Measurements from ENCODE around the gene TMEM14C.

The TMEM14C gene

GRCh38 chr6:10756085-10756484 lies 33.2 kb downstream of the TMEM14C start:
- no peaks in the 10 kb centered on the region for H3K4me1 ChIP-seq (ENCODE audit: low read length)
- H3K9me2 ChIP-seq (replicated peaks; ENCODE audit: insufficient read depth, low read length): no peaks in the 10 kb centered on the region
- H3K9me3 ChIP-seq (replicated peaks; ENCODE audit: insufficient read depth, low read length): no peaks in the 10 kb centered on the region
- no peaks in the 10 kb centered on the region for H3F3A ChIP-seq (ENCODE audit: insufficient read depth, low read length)
- H3K9ac ChIP-seq (ENCODE audit: low read length): no peak overlapping the region
- DNase-seq: no peak
- no peak overlapping the region for H3K27ac ChIP-seq (ENCODE audit: low read length)
- no peaks in the 10 kb centered on the region for H4K20me1 ChIP-seq (ENCODE audit: insufficient read depth, low read length)
- H3K27me3 ChIP-seq (replicated peaks; ENCODE audit: insufficient read depth, low read length): no peaks in the 10 kb centered on the region
- H2AFZ ChIP-seq (ENCODE audit: low read length): no peak overlapping the region
- peaks cover 26% of the 10 kb centered on the region for H3K79me2 ChIP-seq (ENCODE audit: low read length)
- no peak overlapping the region for H3K4me3 ChIP-seq (ENCODE audit: low read length)
- H3K4me2 ChIP-seq (ENCODE audit: low read depth, low read length): no peak overlapping the region
- H3K36me3 ChIP-seq (replicated peaks; ENCODE audit: insufficient read depth, low read length): 0 out of 2 replicates have a peak, but pooled peaks cover 1% of the 10 kb centered on the region
- TF ChIP-seq CTCF (IDR thresholded peaks at IDR 0.05; ENCODE audit: low read length) (no peak), EZH2 (optimal IDR thresholded peaks at IDR 0.05; ENCODE audit: low read depth, low read length) (no peak), EZH2phosphoT487 (IDR thresholded peaks at IDR 0.05; ENCODE audit: low read length) (no peak)

GRCh38 chr6:10759312-10759839 lies 36.5 kb downstream of the TMEM14C start:
- Histone ChIP-seq H3K79me2 (ENCODE audit: low read length) (peaks cover 3% of the 10 kb centered on the region; the same call in 1 of the 2 replicates), H3F3A (ENCODE audit: insufficient read depth, low read length) (no peaks in the 10 kb centered on the region), H2AFZ (ENCODE audit: low read length) (no peak overlapping the region), H3K4me2 (ENCODE audit: low read depth, low read length) (no peak overlapping the region), H3K4me1 (ENCODE audit: low read length) (no peaks in the 10 kb centered on the region), H3K4me3 (ENCODE audit: low read length) (no peak overlapping the region), H3K27me3 (replicated peaks; ENCODE audit: insufficient read depth, low read length) (no peaks in the 10 kb centered on the region), H3K36me3 (replicated peaks; ENCODE audit: insufficient read depth, low read length) (no peaks in the 10 kb centered on the region), H3K27ac (ENCODE audit: low read length) (no peak overlapping the region), H3K9ac (ENCODE audit: low read length) (no peak overlapping the region), H3K9me3 (replicated peaks; ENCODE audit: insufficient read depth, low read length) (no peaks in the 10 kb centered on the region), H3K9me2 (replicated peaks; ENCODE audit: insufficient read depth, low read length) (no peaks in the 10 kb centered on the region), H4K20me1 (ENCODE audit: insufficient read depth, low read length) (no peaks in the 10 kb centered on the region)
- peak; percentile 36 for DNase-seq
- TF ChIP-seq CTCF (IDR thresholded peaks at IDR 0.05; ENCODE audit: low read length) (peak; percentile 54), EZH2phosphoT487 (IDR thresholded peaks at IDR 0.05; ENCODE audit: low read length) (no peak)

- Histone ChIP-seq H4K20me1 (ENCODE audit: insufficient read depth, low read length) (no peaks in the 10 kb centered on the region), H3K27me3 (replicated peaks; ENCODE audit: insufficient read depth, low read length) (no peaks in the 10 kb centered on the region), H2AFZ (ENCODE audit: low read length) (no peak overlapping the region), H3K9me2 (replicated peaks; ENCODE audit: insufficient read depth, low read length) (no peaks in the 10 kb centered on the region), H3F3A (ENCODE audit: insufficient read depth, low read length) (no peaks in the 10 kb centered on the region), H3K4me2 (ENCODE audit: low read depth, low read length) (no peak overlapping the region), H3K9me3 (replicated peaks; ENCODE audit: insufficient read depth, low read length) (no peaks in the 10 kb centered on the region), H3K27ac (ENCODE audit: low read length) (no peak overlapping the region), H3K9ac (ENCODE audit: low read length) (no peak overlapping the region), H3K36me3 (replicated peaks; ENCODE audit: insufficient read depth, low read length) (no peaks in the 10 kb centered on the region), H3K79me2 (ENCODE audit: low read length) (no peaks in the 10 kb centered on the region), H3K4me3 (ENCODE audit: low read length) (no peak overlapping the region), H3K4me1 (ENCODE audit: low read length) (no peaks in the 10 kb centered on the region)
- TF ChIP-seq EZH2phosphoT487 (IDR thresholded peaks at IDR 0.05; ENCODE audit: low read length) (no peak), CTCF (IDR thresholded peaks at IDR 0.05; ENCODE audit: low read length) (no peak), EZH2 (optimal IDR thresholded peaks at IDR 0.05; ENCODE audit: low read depth, low read length) (no peak)
- DNase-seq: no peak
Measured at GRCh38 chr6:10759884-10760329, 37.0 kb downstream of the TMEM14C start.
